H1 (cell line): ENCODE results near the gene RENBP. TPM values are rescaled to one million over a fixed set of nuclear protein-coding genes. Genes with fewer than 3 reads are reported as not detected.

Source experiments
- CEBPB ChIP-seq: IDR thresholded peaks from 2 replicates; pipeline ENCODE4 v1.6.1; 2012; ENCODE audit warnings: low read depth, low read length
- HDAC2 ChIP-seq, 2 experiments: fragments of 300-600 bp in 1 of 2; sonication (generic) in 1 of 2; IDR thresholded peaks; 2 replicates each; pipeline ENCODE4 v1.6.1; 2011 to 2012; ENCODE audit warnings: low read depth in 2 of 2, low read length in 2 of 2, mild to moderate bottlenecking in 2 of 2, moderate library complexity in 2 of 2, borderline replicate concordance in 1 of 2, inconsistent platforms in 1 of 2
- KDM4A ChIP-seq: IDR thresholded peaks from one replicate; pipeline ENCODE4 v1.7.1; 2012; ENCODE audit warnings: low read depth, mild to moderate bottlenecking, moderate library complexity, low read length, inconsistent platforms; ENCODE audit not compliant: severe bottlenecking
- polyA plus RNA-seq, 7 experiments: library from polyadenylated mRNA; depleted of rRNA in 3 of 7; stranded (reverse) in 5 of 7; unstranded in 2 of 7; fragments of >200 nt in 5 of 7; fragments of 200-250 nt in 2 of 7; gene quantifications; 1 replicate in 5 of 7; 2 replicates in 1 of 7; 4 replicates in 1 of 7; pipeline versions ENCODE4 v1.2.1 to v1.2.3, GENCODE V29; 2011 to 2013; ENCODE audit warnings: missing spikeins in 2 of 7, mixed read lengths in 2 of 7
- total RNA-seq: library from RNA; stranded (reverse); fragmentation: NEBNext Ultra II Directional; extraction: Animal tissue kit (Norgen Biotek cat#: 25700); gene quantifications from 2 replicates; pipeline ENCODE4 v1.2.1, GENCODE V29; 2021
- TF ChIP-seq, protein P1 (sequence below): IDR thresholded peaks from 2 replicates; pipeline ENCODE4 v1.6.1; 2012; ENCODE audit warnings: low read length, inconsistent platforms

The RENBP gene
- total and polyA plus RNA-seq, 2 of the 8 experiments (the other 6 are each of a cell fraction or from before 2014, with no cell fraction given), result 12.4 to 21.8 TPM

DNA sequence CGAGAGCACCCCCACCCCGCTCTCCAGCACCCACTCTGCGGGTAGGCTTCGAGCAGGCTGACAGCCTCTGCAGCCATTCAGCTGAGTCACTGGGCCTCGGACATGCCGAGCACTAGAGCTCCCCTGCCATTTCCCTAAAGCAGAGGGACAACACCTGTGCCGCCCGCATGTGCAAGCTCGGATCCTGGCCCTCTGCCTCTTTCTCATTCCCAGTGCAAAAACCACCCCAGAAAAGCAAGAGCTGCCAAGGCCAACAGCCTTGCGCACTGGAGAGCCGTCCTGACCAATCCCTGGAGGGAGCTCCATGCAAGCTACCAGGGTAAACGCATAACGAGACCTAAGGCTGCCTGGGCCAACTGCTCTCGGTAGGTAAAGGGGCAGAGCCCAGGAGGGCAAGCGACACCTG lies 21.8 kb upstream of the RENBP start (continued):
- TF ChIP-seq, protein P1, sequence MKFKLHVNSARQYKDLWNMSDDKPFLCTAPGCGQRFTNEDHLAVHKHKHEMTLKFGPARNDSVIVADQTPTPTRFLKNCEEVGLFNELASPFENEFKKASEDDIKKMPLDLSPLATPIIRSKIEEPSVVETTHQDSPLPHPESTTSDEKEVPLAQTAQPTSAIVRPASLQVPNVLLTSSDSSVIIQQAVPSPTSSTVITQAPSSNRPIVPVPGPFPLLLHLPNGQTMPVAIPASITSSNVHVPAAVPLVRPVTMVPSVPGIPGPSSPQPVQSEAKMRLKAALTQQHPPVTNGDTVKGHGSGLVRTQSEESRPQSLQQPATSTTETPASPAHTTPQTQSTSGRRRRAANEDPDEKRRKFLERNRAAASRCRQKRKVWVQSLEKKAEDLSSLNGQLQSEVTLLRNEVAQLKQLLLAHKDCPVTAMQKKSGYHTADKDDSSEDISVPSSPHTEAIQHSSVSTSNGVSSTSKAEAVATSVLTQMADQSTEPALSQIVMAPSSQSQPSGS, result no peak
- no peak for TF ChIP-seq KDM4A
- TF ChIP-seq CEBPB, result no peak
- TF ChIP-seq HDAC2 (IDR thresholded peaks at IDR 0.05; ENCODE audit: borderline replicate concordance in 1 of 2, low read depth in 2 of 2, low read length in 2 of 2), result no peak
- TF ChIP-seq, all 59 proteins: peak for 0
